ENCODE data around the gene CCDC60.

CCDC60 gene

GRCh38 chr12:119544765-119545625, 210.5 kb downstream of the CCDC60 start:
- peak in 1 of 2 experiments; percentile 73 for DNase-seq

- DNase-seq = no peak
Measured at GRCh38 chr12:119546340-119546739, 211.8 kb downstream of the CCDC60 start.

- DNase-seq = no peak
Measured at GRCh38 chr12:119547001-119547400, 212.5 kb downstream of the CCDC60 start.

- DNase-seq = no peak
Measured at GRCh38 chr12:119556854-119557253, 222.3 kb downstream of the CCDC60 start.

GRCh38 chr12:119565404-119565803, 230.9 kb downstream of the CCDC60 start:
- DNase-seq = no peak

- DNase-seq = no peak
Measured at GRCh38 chr12:119570771-119571170, 236.2 kb downstream of the CCDC60 start.

- no peak for DNase-seq
Measured at GRCh38 chr12:119573086-119573485, 238.6 kb downstream of the CCDC60 start.

- DNase-seq = no peak
Measured at GRCh38 chr12:119574255-119574654, 239.7 kb downstream of the CCDC60 start.

- DNase-seq = no peak
Measured at GRCh38 chr12:119576118-119576810, 241.7 kb downstream of the CCDC60 start.

GRCh38 chr12:119576915-119577314, 242.4 kb downstream of the CCDC60 start:
- DNase-seq = no peak

GRCh38 chr12:119578112-119578511, 243.6 kb downstream of the CCDC60 start:
- DNase-seq = no peak

GRCh38 chr12:119589097-119589496, 254.6 kb downstream of the CCDC60 start:
- no peak for DNase-seq

- no peak for DNase-seq
Measured at GRCh38 chr12:119589634-119590033, 255.1 kb downstream of the CCDC60 start.
